HG02852 (cell line): Measurements from ENCODE around the gene ZNF330.
A peak's percentile ranks its signal among the peaks of the same experiment; 100 is the strongest.

ENCODE experiments used
- ATAC-seq: cut with Tn5 transposase; IDR thresholded peaks from one replicate; pipeline ENCODE4 v1.9.1; 2021; ENCODE audit warnings: mild to moderate bottlenecking, moderate library complexity; ENCODE audit not compliant: unreplicated experiment

Gene ZNF330

DNA sequence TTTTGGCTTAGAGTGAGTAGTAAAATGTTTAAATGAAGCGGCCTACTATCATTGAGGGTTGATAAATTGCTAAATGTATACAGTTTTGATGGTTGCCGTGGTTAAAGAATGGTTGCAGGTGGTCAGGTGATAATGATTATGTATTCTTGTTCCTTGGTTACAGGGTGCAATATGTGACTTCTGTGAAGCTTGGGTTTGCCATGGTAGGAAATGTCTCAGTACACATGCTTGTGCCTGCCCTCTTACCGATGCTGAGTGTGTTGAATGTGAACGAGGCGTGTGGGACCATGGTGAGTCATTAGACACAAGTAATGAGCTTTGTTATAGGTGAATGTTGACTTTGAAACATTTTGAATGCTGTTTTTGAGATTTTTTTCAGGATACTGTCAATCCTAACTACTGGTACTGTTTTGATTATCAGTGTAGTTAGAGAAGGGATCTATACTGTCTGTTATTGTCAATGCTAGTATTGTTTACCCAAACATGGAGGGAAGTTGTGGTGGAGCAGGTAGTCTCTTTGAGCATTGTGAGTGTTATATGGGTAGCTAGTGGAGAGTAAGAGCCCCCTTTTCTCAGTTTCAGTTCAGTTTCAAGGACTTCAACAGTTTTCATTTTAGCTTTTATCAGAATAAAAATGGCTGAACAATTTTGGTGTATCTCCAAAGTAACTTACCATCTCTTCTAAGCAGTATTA lies 8.9 kb downstream of the ZNF330 start:
- peak; percentile 80 for ATAC-seq

DNA sequence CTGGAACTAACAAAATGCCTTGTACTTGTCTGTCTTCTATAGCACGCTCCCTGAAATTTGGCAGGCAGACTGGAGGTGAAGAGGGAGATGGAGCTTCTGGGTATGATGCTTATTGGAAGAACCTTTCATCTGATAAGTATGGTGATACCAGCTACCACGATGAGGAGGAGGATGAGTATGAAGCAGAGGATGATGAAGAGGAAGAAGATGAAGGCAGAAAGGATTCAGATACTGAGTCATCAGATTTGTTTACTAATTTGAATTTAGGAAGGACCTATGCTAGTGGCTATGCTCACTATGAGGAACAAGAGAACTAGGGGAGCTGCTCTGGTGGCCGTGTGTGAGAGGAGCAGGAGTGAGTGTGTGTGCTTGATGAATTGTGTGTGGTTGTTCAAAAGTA lies 13.0 kb downstream of the ZNF330 start:
- no peak for ATAC-seq

DNA sequence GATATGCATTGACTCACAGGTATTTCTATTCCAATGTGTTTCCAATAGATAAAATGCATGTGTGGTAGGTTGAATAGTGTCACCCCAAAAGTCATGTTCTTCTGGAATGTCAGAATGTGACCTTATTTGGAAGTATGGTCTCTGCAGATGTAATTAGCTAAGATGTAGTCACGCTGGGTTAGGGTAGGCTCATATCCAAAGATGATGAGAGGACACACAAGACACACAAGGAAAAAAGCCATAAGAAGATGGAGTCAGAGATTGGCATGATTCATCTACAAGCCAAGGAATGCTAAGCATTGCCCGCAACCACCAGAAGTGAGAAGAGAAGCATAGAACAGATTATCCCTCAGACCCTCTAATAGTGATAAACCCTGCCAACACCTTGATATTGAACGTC lies 17.5 kb downstream of the ZNF330 start:
- no peak for ATAC-seq

DNA sequence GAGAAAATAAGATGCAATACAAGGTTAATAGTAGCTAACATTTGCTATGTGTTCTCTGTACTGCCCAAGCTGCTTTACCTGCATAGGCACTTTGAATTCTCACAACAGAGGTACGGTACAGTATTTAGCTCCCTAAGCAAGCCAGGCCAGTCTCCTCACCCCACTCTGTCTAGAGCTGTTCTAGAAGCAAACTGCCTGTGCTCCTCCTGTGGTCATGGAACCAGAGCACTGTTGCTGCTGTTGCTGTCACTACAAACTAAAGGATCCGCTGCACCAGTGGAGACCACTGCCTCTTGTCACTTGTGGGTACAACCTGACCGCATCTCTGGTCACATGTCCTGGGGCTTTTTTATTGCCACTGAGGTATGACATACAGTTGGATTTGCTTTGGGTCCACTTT lies 19.6 kb downstream of the ZNF330 start:
- ATAC-seq: no peak

DNA sequence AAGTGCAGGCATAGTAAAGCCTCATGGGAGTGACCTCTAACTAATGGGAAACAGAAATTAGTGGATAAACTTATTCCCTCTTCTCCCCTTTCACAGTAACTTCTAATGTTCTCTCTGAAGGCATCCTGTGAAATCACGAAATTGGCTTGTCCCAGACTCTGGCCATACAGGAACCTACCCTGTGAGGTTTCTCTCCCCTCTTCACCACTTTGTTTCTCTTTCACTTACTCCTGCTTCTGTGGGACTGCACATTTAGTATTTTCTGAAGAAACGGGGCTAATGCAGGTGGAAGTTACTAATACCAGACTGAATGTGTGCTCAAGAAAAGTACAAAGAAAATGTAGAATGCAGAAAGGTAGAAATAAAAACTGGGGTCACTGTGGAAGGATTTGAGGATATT lies 20.0 kb downstream of the ZNF330 start:
- no peak for ATAC-seq

DNA sequence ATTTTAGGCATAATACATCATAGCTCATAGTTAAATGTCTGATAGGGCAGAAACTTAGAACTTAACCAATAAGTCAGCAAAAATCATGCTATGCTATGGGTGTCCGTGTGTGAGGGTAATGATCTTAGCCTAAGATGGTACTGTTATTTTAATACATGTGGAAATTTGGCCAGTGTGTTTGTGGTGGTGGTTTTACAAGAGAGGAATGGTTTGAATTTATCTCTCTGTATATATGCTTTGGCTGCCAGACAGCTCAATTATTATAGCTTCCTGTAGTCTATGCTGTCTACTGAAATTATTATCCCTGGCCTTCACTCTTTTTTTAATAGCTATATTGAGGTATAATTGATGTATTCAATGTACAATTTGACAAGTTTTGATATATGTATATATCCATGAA lies 21.3 kb downstream of the ZNF330 start:
- ATAC-seq: no peak

DNA sequence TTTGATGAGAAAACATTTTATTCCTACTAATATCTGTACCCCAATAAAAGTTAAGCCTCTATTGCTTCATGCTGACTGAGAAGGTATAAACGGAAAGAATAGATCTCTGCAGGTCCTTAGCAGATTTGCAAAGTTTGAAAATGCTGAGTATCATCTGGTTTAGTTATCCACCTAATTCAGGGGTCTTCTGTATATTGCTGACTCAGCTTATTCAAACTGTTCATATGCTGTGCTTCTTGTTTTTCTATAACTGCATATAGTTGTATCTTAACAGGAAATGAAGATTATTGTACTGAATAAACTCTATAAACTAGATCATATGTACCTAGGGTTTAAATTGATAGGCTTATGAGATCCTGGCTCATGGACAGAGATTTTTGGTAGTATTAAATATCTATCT lies 23.7 kb downstream of the ZNF330 start:
- ATAC-seq: no peak

DNA sequence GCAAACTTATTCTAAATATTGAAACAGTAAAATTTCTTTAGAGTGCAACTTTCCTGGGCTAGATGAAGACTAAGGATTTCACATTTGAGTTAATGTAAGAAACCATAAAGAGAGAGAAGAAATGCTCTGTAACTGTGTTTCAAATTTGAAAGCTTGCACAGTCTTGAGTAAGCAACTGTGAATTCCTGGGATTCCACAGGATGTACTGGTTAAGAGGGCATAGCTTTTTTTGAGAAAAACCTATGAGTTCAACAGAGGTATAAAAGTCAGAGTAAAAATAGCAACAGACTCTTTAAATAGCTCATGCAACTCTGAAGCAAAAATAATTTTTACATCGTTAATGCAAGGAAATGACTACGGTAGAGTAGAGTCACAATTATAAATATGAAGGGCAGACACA lies 25.5 kb downstream of the ZNF330 start:
- ATAC-seq: no peak

DNA sequence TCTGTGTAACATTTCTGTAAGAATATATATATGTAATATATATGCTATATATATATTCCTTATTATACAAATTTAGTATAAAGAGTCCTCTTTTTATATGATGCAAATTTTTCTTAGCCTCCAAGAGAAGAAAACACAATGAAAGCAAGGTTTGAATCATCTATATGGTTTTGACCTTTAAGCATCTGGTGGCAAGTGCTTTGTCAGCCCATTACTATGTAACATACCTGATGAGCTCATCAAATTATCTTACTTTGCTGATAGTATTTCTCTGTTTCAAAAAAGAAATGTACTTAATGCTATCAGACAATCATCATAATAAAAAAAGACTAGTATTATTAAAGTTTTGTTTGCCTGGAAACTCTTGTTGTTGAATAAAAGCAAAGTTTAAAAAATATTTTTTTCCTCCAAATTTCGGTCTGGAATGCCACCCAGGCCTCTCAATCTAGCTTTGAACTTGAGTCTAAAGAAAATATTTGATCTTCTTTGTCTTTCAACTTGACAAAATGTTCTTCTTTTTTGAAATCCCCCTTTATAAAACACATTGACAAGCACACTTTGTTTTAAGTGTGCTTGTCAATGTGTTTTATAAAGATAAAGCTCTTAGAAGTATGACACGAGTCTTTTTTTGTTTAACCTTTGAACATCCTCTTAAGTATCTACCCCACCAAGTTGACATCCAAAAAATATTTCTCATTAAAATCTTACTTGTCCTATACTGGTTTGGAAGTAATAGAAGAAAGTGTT lies 26.2 kb downstream of the ZNF330 start:
- ATAC-seq: no peak

DNA sequence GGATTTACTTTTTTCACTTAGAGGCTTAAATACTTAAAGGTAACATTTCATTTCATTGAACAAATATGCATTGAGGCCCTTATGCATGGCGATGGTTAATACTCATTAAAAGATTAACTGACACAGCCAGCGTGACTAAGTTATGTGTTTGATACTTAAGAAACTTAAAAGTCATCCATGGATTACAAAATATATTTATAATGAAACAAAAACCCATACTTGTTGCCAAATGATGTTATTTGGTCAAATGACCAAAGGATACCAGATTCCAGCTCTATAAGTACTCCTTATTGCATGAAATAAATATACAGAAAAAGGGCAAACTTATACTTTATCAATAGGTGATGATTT lies 26.7 kb downstream of the ZNF330 start:
- no peak for ATAC-seq

DNA sequence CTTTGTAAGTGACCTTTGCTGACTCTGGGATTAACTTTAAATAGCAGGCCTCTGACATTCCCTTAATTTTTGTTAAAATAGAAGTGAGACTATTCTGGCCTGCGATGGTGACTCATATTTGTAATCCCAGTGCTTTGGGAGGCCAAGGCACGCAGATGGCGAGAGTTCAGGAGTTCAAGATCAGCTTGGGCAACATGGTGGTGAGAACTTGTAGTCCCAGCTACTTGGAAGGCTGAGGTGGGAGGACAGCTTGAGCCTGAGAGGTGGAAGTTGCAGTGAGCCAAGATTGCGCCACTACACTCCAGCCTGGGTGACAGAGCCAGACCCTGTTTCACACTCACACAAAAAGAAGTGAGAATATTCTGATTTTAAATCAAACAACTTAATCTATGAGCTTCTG lies 27.3 kb downstream of the ZNF330 start:
- no peak for ATAC-seq

DNA sequence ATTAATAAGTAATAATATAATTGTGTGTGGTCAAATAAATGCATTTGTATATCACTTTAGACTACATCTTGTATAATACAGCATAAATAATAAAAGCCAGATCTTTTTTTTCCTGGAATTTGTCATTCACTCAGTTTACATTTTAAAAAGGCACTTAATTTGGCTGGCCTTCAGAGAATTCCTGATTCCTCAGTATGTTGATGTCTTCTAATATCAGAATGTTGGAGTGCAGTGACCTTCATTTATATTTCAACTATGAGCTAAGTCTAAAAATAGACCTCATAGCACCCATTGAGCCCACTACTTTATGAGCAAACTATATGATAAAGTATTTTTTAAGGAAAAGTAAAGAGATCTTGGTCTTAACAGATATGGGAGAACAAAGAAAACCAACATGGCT lies 27.8 kb downstream of the ZNF330 start:
- no peak for ATAC-seq

DNA sequence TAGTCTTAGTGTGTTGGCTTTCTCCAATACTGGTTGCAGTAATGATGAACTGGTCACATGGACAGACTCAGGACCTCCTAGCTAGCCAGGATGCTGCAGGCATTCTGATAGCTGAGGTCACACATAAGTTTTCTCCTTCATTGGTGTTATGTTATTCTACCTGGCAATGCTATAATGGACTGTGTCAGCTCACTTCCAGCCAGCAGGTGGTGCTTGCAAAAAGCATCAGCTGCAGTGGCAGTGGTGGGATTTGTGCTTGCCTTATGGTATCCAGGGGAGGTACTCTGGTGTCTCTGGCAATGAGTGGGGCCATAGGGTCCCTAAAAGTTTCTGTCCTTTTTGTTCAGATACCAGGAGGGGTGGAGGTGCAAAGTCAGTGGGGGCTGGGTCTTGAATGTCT lies 33.6 kb downstream of the ZNF330 start:
- ATAC-seq: no peak

DNA sequence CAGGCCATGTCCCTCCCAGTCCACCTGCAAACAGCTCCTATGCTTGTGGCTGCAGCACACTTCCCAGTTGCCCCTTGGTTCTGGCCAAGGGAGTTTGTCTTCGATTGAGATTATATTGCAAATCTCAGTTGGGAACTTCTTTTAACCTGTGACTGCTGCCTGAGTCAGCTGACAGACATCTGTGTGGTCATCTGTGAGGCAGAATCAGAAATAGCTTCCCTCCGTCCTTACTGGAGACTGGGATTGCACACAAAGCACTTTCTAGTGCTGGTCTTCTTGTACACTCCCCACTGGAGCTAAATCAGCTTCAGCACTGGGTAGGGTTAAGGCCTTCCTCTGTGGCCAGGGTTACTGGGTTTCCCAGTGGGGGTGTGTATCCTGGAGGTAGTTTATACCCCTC lies 34.3 kb downstream of the ZNF330 start:
- no peak for ATAC-seq

DNA sequence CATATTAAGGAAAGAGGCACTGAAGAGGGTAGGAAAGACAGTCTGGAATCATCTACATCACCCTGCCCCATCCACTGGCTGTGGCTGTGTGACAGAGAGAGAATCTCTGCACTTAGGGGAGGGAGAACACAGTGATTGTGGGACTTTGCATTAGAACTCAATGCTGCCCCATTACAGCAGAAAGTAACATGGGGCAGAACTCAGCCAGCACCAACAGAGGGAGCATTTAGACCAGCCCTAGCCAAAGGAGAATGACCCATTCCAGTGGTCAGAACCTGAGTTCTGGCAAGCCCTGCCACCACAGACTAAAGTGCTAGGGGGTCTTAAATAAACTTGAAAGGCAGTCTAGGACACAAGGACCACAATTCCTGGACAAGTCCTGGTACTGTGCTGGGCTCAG lies 37.9 kb downstream of the ZNF330 start:
- no peak for ATAC-seq

DNA sequence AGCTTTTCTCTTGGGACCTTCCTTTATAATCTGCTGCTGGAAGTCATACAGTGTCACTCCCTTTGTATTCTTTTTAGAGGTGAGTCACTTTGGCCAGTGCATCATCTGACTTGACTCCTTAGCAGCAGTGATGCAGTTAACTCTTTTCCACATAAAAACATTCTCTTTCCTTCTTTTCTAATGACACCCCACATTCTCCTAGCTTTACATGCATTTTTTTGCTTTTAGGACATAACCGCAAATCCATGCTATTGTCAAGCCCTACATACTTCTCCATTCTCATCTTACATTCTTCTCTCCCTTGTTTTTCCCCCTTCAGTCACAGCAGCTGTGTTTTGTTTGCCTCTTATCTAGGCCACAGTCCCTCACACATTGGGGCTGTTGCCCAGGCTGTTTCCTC lies 55.1 kb downstream of the ZNF330 start:
- ATAC-seq: no peak

DNA sequence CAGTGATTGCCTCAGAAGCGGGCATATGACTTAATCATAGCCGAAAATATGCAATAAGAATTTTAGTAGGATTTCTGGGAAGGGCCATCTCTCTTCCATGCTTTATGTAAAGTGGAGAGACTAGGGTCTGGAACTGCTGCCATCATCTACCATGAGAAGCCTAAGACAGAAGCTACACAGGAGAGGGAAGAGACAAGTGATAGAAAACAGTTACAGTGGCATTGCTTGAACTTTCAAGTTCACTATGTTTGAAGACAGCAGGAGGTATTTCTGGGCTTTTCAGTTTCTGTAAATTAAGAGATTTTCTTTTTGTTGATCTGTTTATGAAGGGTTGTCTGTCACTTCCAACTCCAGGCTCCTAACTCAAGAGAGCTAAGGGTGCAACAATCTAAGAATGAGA lies 62.5 kb downstream of the ZNF330 start:
- ATAC-seq: no peak

DNA sequence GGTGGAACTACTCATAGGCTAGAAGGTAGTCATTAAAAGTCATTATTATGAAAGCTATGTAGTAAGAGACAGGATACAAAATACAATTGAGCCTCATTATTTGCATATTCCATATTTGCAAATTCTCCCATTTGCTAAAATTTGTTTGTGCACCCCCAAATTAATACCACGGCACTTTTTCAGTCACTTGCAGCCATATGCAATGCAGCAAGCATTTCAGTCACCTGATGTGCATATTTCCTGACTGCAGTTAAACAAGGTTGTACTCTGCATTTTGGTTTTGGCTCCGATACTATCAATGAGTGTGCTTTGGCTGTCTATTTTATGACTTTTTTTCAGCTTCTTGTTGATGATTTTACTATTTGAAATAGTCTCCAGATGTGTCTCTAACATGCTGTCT lies 62.9 kb downstream of the ZNF330 start:
- ATAC-seq: no peak
